GM21825 (cell line): ENCODE measurements around the gene TNFAIP1.
"Not testable (repeated sequence)": the region's sequence is repeated elsewhere in the genome, so short reads cannot be mapped to it uniquely, and the experiment has no call there.

Experiments
- ATAC-seq: cut with Tn5 transposase; IDR thresholded peaks from one replicate; pipeline ENCODE4 v1.9.1; 2021; ENCODE audit warnings: mild to moderate bottlenecking, moderate library complexity; ENCODE audit not compliant: unreplicated experiment

Gene TNFAIP1

DNA sequence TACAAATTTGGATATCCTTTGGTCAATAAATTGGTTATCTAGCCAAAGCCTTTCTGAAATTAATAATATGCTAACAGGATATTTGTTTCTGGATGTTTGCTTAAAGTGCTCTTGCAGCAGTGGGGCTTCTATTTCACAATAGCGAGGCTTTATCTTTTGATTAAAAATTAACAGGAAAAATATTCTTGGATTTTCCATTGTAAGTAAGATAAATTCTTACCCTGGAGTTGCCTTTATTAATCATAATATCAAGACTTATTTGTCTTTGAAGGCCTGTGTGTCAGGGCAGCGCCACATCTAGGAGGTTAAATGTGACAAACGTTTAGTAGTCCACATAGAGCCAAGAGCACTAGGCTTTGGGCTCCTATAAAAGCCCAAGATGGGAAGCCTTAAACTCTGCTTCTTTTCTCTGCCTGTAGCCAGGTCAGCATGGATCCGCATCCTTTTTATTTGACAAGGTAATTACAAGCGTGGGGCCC is 11.3 kb upstream of the TNFAIP1 start:
- ATAC-seq: no peak

DNA sequence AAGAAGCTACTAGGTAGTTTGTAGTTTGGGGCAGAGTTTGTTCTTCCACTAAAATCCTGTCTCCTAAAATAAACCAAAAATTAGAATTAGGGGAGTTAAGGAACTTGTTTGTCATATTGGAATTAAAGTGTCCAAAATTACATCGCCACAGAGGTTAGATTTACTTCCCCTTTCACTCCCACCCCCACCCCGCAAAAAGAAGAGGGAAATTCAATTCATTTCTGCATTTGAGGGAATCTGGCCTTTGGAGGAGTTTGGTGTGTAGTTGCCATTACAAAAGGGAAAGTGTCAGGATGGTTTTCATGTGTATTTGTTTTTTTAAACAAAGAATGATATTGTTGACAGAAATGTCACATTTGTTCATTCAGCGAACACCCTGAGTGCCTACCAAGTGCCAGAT is 10.8 kb upstream of the TNFAIP1 start:
- ATAC-seq: no peak

DNA sequence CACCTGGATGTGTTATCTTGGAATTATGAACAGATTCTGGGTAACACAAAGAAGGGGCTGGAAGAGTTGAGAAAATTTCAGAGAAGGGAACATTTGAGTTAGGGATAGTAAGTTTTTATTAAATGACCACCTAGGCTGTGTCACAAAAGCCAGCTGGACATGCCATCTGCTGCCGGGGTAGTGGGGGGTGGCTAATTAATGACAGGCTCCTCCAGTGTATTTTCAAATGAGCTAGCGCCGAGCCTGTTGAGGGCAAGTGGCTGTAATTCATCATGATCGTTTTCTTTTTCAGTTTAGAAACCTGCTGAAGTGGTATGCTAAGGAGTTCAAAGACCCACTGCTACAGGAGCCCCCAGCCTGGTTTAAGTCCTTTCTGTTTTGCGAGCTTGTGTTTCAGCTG is 10.3 kb upstream of the TNFAIP1 start:
- ATAC-seq: no peak

DNA sequence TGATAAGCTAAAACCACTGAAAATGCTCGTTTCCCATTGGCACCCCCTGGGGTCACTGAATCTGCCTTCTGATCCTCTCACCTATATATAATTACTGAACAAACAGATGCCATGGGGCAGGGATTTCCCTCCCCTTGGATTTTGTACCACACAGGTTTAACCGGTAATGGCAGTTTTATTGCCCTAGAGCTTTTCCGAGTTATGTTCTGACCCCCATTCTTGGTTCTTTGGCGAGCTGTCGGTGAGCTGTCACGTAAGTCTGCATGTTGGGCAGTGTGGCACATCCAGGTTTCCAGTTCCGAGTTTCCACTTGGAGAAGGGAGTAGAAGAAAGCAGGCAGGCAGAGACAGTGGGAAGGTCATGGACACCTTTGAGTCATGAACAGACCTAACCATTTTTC is 9.4 kb upstream of the TNFAIP1 start:
- no peak for ATAC-seq

DNA sequence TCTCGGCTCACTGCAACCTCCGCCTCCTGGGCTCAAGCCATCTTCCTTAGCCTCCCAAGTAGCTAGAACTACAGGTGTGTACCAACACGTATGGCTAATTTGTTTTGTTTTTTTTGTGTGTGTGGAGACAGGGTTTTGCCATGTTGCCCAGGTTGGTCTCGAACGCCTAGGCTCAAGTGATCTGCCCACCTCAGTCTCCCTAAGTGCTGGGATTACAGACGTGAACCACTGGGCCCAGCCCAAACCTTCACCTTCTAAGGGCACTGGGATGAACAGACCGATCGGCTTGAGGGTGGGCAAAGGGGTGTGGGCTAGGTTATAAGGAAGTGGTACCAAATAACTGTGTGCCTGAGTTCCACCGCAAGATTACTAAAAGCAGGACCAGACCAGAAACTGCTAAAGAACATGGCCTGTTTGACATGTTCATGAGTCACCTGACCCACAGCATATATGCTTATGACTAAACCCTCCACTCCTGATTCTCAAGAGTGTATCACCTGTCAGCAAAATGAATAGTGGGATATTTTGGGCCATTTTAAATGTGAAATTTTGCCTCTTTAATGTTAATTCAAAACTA is 8.4 kb upstream of the TNFAIP1 start:
- no peak for ATAC-seq

DNA sequence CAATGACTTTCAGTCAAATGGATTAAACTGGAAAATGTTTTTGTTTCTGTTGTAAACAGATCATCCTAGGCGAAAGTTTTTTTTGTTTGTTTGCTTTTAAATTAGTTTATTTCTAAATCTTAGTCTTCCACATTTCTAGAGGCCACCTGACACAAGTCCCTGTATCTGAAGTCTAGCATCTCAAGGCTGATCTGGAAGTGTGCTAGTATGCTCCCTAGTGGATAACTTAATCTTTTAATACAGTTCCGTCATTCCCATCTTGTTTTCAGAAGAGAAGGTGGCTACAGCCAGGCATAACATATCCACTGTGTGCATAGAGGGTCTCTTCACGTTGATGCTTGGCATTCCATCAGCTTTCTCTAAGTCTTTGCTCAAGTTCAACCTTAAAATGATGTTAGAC is 7.9 kb upstream of the TNFAIP1 start:
- no peak for ATAC-seq

DNA sequence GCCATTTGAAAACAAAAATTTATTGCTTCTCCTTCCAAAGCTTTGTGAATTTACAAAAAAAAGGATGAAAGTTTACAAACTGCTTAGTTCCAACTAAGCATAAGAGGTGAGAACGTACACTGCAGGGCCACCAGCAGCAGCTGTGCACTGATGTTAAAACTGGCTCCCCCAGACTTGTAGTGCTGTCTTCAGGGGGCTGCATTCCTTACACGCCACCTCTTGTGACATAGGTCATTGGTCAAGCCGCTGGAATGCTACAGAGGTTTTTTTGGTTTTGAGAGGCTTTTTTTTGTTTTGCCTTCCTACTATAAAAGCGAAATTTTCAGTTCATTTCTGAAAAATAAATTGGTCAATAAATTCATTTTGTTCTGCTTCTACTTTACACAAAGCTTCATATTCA is 7.2 kb upstream of the TNFAIP1 start:
- no peak for ATAC-seq

DNA sequence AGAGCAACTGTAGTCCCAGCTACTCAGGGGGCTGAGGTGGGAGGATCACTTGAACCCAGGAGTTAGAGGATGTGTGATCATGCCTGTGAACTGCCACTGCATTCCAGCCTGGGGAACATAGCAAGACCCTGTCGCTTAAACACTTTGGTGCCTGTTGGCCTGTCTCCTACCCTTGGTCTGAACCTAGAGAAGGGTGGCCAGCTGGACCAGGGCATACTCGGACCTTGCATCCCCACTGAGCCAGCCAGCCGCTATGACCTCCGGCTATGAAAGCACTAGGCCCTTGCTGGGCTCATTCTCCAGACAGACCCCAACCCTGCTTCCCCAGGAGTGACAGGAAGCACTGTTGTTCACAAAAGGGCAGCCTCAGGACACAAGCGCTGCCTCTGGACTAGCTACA is 4.9 kb upstream of the TNFAIP1 start:
- ATAC-seq: no peak

DNA sequence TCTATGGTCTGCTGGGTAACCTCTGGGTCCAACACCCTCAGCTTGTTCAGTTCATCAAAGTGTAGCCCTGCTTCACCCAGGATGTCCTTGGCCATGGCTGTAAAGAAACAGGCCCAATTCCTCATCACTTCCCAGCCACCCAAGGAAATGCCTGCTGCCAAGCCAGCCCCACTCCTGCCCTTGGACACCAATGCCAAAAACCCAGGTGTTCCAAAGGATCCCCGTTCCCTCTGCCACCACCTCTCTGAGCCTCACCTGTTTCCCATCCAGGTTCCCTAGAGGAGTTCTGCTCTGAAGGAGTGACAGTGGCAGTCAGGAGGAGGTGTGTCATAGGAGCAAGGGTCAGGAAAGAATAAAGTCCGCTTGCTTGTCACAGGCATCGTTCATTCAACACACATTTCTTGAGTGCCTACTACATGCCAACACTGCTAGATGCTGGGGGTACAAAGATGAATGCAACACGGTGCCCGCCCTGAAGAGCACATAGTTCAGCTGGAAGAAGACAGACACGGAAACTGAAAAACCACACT is 3.6 kb upstream of the TNFAIP1 start:
- ATAC-seq: no peak

DNA sequence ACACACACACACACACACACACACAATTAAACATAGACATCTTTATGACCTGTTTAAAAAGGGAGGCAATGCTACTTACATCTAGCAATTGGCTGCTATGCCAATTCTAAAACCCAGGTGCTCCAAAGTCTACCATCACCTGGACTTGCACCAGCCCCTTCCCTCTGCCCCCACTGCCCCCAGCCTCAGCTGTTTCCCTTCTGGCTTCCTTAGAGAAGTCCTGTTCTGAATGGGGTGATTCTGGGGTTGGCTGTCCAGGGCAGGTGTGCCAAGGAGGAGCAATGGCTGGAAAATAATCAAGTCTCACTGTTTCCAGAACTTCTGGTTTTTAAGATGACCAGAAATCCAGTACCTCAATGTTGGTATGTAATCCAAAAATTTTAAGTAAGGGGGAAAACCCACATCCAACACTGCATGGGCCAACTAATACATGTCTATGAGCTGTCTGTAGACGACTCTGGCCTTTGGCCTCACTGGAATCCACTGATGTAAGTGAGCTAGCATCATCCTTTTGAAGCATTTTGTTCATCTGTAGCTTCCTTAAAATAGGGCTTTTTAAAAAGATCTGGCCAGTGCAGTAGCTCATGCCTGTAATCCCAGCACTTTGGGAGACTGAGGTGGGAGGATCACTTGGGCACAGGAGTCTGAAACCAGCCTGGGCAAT is 2.3 kb upstream of the TNFAIP1 start:
- no peak for ATAC-seq

DNA sequence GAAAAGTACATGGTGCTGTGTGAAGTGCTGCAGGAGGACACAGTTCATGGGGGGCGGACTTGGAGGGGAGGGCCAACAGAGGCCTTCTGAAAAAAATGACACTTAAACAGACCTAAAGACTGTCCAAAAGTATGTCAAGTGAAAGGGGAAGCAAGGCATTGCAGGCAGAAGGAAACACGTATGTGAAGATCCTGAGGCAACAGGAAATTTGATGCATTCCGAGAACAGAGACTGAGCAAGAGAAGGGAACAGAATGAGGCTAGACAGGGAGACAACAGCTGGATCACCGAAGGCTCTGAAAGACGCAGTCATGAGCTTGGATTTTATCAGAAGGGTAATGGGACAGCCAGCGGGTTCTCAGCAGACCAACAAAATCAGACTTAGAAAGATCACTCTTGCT is 1.4 kb upstream of the TNFAIP1 start:
- no peak for ATAC-seq

DNA sequence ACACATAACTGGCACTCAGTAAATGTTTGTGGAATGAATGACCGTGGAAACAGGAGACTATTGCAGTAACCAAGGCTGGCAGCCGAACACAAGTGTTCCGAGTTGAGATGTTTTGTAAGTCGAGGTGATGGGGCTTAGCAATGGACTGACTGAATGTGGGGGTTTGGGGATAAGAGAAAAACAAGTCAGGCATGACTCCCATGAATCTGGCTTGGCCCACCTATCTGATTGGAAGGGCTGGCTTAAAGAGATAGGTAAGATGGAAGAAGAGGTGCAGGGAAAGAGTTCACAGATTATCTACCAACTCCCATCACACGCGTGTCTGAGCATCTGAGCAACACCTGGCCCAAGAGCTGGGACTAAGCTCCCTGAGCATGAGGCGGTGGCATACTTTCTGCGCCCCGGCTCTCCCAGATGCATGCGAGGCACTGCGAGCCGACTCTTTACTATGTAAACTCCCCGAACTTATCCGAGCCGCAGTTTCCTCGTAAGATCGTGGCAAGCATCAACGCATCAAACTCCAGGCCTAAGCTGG is 828 bp upstream of the TNFAIP1 start:
- ATAC-seq: peak; percentile 2

DNA sequence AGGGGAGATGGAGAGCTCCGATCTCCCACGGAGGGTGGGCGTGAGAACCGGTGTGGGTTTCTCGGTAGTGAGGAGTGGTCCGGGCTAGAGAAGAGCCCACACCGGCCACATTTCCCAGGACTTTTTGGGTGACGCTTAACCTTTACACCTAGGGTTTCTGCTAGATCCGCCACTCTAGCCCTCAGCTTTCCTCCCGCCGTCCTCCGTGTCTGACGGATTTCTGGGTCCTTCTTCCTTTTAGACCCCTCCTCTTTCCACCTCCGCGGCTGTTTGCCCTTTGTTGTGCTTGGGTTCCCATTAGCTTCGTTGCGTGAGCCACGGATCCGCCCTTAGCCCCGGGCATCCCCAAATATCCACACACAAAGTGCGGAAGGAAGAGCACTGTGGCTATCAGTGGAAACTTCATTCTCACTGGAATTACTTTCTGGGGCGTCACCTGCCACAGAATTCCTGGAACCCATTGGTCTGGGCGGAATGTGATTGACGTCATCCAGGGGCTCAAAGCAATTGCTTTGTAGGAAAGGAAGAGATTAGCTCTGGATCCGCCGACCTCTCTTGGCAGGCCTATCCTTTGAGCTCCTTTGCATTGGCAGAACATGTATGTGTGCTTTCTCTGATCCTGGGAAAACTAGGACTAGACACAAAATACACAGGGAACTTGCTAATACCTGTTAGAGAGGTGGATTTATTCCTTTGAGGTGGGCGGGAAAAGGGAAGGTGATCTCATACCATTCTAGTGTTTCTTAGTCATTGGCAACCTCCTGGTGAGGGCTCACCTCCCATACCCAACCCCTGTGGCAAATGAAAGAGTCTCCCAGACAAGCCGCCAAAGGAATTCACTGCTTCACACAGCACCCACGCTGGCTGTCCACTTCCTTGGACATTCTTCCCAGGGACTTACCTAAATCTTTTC is 654 bp downstream of the TNFAIP1 start:
- no peak for ATAC-seq

DNA sequence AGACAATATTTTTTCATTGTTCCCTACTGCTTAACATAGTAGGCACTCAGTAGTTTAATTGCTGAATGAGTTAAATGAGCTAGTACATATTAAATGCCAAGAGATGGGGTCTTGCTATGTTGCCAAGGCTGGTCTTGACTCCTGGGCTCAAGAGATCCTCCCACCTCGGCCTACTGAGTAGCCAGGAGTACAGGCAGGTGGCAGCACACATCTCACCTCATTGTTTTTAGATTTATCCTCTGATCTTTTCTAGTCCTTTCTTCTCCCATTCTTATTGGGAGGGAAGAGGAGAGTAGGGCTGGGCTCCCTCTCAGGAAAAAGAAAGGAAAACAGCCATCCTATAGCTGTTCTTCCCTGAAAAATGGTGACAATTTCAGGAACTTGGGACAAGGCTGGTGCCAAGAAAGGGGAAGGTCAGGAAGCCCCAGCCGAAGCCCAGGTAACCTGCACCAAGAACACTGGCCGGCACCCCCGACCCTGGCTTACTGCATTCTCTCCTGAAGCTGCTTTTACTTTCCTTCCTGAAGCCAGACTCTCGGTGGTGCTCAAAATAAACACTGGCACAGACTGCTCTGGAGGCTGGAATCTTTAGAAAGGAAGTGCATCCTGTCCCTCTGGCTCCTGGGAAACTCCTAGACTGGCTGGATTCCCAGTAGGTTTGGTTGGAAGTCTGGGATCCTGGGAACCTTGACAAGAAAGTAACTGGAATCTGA is 2.7 kb downstream of the TNFAIP1 start:
- ATAC-seq: no peak

DNA sequence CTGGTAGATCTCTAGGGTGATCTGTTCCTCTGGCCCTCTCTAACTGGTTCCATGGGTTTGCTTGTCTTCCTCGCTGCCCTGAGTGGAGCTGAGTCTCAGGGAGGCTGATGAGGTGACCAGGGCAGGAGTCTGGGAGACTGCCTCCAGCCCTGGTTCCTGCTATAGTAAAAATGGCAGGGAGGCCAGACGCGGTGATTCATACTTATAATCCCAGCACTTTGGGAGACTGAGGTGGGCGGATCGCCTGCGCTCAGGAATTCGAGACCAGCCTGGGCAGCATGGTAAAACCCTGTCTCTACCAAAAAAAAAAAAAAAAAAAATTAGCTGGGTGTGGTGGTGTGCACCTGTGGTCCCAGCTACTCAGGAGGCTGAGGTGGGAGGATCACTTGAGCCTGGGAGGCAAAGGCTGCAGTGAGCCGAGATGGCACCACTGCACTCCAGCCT is 3.2 kb downstream of the TNFAIP1 start:
- ATAC-seq: not testable (repeated sequence)

DNA sequence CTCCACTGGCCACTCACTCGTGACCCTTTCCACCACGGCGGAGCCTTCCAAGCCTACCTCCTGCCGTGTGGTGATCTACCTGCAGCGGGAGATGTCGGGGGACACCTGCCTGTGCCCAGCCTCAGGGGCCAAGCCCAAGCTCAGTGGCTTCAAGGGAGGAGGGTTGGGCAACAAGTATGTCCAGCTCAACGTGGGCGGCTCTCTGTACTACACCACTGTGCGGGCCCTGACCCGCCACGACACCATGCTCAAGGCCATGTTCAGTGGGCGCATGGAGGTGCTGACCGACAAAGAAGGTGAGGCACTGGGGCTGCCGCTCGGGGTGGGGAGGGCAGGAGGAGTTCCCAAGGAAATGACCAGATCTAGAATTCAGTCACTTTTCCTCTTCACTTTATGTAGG is 3.9 kb downstream of the TNFAIP1 start:
- no peak for ATAC-seq

DNA sequence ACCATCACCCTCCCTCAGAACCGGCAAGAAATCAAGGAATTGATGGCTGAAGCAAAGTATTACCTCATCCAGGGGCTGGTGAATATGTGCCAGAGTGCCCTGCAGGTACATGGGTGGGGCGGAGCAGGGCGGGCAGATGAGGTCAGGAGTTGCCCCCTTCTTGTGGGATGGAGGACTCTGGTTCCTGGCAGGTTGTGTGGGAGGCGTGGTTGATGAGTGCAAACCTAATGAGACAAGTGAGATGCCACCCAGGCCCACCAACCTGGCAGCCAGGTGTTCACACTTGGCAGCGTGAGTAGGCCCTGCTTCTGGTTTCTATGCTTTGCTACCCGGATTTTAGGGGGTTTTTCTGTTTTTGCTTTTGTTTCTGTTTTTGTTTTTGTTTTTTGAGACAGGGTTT is 4.8 kb downstream of the TNFAIP1 start:
- no peak for ATAC-seq

DNA sequence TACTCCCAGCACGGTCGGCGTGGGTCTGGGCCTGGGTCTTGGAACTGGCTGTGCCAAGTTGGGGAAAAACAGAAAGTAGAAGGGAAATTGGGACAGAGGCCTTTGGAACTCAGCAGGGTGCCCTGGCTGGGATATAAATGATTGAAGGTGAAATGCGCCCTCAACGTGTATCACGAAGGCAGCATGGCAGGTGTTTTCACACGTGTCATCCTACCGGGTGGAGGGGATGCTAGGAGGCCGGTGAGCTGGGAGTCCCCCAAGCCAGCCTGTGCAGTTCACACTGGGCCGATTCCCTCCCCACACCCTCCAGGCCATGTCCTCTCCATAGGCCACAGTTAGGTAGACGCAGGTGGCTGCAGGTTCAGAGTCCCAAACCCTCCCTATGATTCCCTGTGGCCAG is 6.0 kb downstream of the TNFAIP1 start:
- no peak for ATAC-seq

DNA sequence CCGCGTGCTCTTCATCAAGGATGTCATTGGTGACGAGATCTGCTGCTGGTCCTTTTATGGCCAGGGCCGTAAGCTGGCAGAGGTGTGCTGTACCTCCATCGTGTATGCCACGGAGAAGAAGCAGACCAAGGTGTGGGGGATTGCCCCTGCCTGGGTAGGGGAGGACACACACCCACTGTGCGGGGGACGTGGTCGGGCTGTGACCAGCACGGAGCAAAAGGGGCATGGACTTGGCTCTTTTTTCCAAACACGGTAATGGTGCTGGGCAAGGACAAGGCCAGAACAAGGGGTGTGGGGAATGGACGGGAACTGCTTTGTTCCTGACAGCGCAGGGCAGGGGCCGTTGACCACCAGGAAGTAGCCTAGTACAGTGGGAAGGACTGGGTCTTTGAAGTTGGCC is 6.8 kb downstream of the TNFAIP1 start:
- no peak for ATAC-seq

DNA sequence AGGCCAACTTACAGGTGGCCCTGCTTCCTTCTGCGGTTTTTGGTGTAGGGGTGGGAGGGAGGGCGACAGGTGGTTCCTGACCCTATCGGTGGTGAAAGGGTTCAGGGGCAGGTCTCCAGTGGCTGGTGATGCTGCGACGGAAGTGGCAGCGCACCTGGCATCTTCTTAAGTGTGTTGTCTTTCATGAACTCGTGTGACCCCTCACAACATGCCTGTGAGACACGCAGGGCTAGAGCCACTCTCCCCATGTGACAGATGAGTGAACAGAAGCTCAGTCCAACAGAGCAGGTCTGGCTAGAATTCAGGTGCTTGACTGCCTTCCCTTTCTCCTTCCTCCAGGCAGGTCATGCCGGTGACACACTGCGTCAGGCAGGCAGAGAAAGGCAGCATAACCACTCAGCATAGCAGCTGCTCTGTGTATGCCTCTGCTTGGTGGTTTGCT is 8.0 kb downstream of the TNFAIP1 start:
- ATAC-seq: no peak

DNA sequence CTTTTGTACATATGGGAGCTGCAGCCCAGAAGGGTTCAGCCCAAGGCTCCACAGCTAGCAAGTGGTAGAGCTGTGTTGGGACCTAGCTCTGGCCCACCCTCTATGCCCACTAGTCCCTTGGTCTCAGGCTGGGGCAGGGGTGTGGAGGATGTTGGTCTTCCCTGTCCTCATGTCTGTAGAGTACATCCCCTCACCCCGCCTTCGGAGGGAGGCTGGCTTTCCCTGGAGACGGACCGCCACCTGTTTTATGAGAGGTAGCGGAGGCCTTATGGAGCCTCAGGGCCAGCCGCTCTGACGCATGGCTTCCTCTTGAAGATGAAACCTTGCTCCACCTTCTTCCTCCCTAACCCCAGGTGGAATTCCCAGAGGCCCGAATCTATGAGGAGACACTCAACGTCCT is 8.4 kb downstream of the TNFAIP1 start:
- no peak for ATAC-seq
